Skin epidermis (tissue), 12 donors: ENCODE data around the gene HACD4.

Source experiments
- H3K27ac ChIP-seq, 21 experiments: fragments of 200-600 bp; sonication (generic) in 11 of 21; one replicate each; pipeline ENCODE4 v1.5.0; 2020; ENCODE audit warnings: mild to moderate bottlenecking in 3 of 21, inconsistent platforms in 2 of 21, moderate library complexity in 2 of 21
- H3K4me3 ChIP-seq, 7 experiments: fragments of 200-600 bp; sonication (generic) in 2 of 7; one replicate each; pipeline ENCODE4 v1.5.0; 2020; ENCODE audit warnings: inconsistent platforms in 2 of 7, mild to moderate bottlenecking in 2 of 7, moderate library complexity in 1 of 7

HACD4 gene

GRCh38 chr9:21031091-21031807, at the start of gene HACD4:
Gene HACD4, minus strand, starts transcription at chr9:21031640. Its CDS starts 50 bp downstream, at chr9:21031590.
- Histone ChIP-seq H3K4me3 (peak within 1 kb of the TSS; percentile 47 to 67 (median 60)), H3K27ac (peak within 1 kb of the TSS; percentile 8 to 91 (median 78))

DNA sequence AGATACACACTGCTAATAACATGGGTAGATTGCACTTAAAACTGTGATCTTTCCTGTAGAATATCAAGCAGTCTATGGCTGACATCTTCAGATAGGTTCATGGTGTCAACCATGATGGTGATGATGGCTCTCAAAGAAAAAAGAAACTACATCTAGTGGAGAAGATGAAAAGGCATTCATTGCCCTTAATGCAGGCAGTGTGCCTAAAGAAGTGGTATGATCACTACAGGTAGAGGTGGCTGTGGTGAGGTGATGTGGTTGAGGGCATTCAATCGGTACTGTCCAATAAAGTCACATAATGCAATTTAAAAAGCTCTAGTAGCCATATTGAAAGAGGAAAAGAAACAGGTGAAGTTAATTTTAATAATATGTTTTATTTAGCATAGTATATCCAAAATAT, 49.4 kb upstream of the HACD4 start:
- Histone ChIP-seq H3K27ac (no peak overlapping the region), H3K4me3 (no peak overlapping the region)

- Histone ChIP-seq H3K4me3 (no peak overlapping the region), H3K27ac (no peak overlapping the region)
These were observed 47.3 kb upstream of the HACD4 start for GRCh38 chr9:21078702-21079101.

DNA sequence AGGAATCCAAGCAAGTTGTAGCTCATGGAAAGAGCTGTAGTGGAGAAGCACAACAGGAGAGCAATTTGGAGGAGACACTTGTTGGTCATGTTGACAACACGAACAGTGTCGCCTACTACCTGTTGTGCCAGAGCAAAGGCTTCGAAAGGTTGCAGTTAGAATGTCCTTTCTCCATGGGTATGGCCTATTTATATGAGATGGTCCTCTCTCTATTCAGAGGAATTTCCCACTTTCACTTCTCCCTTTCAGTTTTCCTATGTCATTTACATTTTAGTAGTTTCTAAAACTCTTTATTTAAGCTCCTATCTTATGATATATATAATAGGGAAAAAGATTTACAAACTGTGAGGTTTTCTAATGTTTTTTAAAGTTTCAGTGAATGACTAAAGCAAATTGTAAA, 46.3 kb upstream of the HACD4 start, which contains the start of gene IFNB1:
Gene IFNB1, minus strand, starts transcription at position 162 of the 400 bp plus-strand sequence. Its CDS starts 73 bp downstream, at position 89.
- Histone ChIP-seq H3K27ac (no peak within 1 kb of the TSS), H3K4me3 (no peak within 1 kb of the TSS)

- H3K27ac ChIP-seq = no peak overlapping the region
These were observed 44.0 kb upstream of the HACD4 start for GRCh38 chr9:21075484-21075883.

DNA sequence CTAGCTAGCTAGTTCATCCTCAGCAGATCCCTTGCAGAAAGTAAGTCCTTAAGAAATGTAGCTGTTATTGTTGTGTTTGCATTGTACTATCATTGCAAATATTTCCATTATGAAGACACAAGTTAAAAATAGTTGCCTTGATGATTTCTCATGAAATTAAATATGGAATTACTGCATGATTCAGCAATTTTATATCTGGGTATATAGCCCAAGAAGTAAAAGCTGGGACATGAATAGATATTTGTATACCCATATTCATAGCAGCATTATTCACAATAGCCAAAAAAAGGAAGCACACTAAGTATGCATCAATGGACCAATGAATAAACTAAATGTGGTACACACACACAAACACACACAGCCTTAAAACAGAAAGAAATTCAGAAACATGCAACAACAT, 39.5 kb upstream of the HACD4 start:
- no peak overlapping the region for H3K4me3 ChIP-seq
- H3K27ac ChIP-seq = no peak overlapping the region

More at GRCh38 chr9:21075484-21075883, 44.0 kb upstream of the HACD4 start:
- H3K4me3 ChIP-seq = no peak overlapping the region

DNA sequence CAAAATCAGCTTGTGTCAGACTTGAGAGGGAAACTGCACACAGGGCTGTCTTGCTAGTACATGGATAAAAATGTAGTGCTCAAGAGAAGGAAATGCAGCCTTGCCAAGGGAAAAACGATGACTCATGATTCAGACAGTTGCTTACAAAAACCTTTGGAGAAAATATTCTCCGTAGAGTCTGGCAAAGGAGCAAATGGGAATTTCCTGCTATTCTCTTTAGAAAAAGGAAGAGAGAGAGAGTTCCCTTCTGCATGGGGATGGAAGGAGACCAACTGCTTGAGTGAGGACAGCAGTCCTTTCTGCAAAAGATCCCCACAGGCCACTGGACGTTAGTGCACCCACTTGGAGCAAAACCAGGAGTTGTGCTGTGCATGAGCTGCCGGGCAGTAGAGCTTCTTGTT, 38.7 kb upstream of the HACD4 start:
- Histone ChIP-seq H3K27ac (peak overlapping the region in 1 of 21 experiments; percentile 27), H3K4me3 (peak overlapping the region in 1 of 7 experiments; percentile 3)

DNA sequence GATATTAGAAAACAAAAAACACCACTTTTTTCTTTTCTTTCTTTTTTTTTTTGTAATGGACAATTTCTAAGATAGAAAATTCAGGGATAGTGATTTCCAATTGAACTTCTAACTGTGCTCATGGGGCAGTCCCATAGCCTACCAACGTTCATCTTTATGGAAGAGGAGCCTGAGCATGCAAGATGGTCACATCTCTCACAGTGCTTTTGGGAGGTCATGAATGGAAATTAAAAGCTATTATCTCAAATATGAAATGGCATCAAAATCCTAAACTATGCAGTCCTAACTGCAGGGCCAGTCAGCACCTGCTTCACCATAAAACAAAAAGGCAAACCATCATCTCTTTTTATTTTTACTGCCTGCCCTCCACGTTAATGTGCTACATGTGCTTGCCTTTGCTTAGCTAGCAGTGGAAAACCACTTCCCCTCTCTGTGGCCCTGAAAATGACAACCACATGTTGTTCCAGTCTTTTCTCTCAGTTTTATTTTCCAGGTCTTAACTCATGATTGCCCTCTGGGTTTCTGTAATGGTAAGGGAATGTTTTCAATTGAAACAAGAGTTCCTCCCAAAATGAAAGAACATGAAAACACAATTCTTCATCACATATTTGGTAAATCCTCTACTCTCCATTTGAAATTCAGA, 29.6 kb upstream of the HACD4 start:
- H3K27ac ChIP-seq = peak overlapping the region in 1 of 21 experiments; percentile 43
- H3K4me3 ChIP-seq = no peak overlapping the region

DNA sequence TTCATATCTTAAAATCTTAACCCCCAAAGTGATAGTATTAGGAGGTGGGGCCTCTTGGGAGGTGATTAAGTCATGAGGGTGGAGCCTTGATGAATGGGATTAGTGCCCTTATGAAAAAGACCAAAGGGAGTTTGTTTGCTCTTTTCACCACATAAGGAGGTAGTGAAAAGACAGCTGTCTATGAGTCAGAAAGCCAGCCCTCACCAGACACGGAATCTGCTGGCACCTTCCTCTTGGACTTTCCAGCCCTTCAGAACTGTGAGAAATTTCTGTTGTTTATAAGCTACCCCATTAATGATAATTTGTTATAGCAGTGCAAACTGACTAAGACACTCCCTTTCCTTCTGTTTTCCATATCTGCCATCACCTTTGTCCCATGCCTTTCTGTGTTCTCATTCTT, 25.5 kb upstream of the HACD4 start:
- no peak overlapping the region for H3K4me3 ChIP-seq
- no peak overlapping the region for H3K27ac ChIP-seq

DNA sequence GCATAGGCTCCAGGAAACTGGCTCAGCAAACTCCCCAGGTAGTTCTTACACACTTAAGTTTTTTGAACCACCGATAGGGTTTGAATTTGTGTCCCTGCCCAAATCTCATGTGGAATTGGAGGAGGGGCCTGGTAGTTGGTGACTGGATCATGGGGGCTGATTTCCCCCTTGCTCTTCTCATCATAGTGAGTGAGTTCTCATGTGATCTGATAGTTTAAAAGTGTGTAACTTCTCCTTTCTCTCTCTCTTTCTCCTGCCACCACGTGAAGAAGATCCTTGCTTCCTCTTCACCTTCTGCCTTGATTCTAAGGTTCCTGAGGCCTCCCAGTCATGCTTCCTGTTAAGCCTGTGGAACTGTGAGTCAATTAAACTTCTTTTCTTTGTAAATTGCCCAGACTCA, 22.4 kb upstream of the HACD4 start:
- H3K27ac ChIP-seq = no peak overlapping the region
- H3K4me3 ChIP-seq = no peak overlapping the region

GRCh38 chr9:21047281-21047691, 15.8 kb upstream of the HACD4 start:
- H3K4me3 ChIP-seq = no peak overlapping the region
- H3K27ac ChIP-seq = no peak overlapping the region

GRCh38 chr9:21043841-21044240, 12.4 kb upstream of the HACD4 start:
- Histone ChIP-seq H3K27ac (no peak overlapping the region), H3K4me3 (no peak overlapping the region)

DNA sequence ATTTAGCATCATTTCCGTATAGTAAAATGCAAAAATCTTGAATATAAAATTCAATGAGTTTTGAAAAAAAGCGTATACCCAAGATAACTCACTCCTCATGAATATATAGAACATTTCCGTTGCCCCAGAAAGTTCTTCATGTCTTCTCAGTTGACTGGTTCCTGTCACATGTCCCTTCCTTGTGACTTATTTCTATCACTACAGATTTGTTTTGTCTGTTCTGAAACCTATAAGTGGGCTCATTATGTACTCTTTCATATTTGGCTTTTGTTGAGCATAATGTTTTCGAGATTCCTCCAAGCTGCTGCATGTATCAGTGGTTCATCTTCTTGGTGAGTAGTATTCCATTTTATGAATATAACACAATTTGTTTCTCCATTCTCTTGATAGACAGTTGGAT, 11.0 kb upstream of the HACD4 start:
- H3K4me3 ChIP-seq = no peak overlapping the region
- no peak overlapping the region for H3K27ac ChIP-seq

DNA sequence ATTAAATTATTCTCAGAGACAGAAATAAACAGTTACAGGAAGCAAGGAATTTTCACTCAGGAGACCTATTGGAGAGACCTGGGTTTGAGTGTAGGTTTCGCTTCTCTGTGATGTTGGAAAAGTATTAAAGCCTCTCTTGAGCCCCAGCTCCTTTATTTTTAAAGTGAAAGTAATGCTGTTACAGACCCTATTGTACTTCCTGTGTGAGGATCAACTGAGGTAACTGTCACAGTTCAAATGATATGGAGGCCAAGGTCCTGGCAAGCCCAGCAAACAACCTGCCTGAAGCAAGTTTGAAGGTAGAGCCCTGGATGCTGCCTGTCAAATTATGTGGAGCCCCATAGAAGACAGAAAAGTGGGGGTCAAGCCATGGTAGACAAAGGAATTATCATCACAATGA, 7.9 kb upstream of the HACD4 start:
- H3K4me3 ChIP-seq = no peak overlapping the region
- H3K27ac ChIP-seq = no peak overlapping the region

DNA sequence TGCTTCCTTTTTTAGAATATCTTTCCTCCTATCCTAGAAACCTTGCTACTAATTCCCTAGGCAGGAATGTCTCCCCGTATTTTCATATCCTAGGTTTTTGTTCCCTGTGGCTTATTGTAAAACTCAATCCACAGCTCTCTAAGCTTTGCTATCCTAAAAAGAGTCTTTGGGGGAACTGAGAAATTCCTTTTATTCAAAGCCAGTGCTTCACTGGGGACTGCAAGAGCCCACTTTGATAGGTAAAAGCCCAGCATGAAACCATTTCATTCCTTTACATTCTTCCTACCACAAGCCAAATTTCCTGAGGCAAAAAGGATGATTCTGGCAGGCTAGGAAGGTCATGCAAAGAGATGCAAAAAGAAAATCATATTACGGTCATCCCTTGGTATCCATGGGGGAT, 5.8 kb upstream of the HACD4 start:
- Histone ChIP-seq H3K27ac (no peak overlapping the region), H3K4me3 (no peak overlapping the region)

DNA sequence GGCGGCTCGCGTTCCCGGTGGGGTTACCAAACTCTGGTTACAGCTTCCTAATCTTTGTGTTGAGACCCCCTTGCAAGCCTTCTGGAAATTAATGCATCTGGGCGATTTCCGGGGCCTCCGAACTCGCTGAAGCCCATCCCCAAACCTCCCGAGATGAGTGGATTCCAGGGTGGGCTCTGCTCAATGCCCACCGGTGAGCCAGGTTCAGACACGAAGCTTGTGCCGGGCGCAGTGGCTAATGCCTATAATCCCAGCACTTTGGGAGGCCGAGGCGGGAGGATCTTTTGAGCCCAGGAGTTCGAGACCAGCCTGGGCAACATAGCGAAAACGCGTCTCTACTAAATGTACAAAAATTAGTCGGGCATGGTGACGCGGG, 356 bp upstream of the HACD4 start:
- peak overlapping the region; percentile 47 to 67 (median 60) for H3K4me3 ChIP-seq
- H3K27ac ChIP-seq = peak overlapping the region in 20 of 21 experiments; percentile 47 to 91 (median 80)

DNA sequence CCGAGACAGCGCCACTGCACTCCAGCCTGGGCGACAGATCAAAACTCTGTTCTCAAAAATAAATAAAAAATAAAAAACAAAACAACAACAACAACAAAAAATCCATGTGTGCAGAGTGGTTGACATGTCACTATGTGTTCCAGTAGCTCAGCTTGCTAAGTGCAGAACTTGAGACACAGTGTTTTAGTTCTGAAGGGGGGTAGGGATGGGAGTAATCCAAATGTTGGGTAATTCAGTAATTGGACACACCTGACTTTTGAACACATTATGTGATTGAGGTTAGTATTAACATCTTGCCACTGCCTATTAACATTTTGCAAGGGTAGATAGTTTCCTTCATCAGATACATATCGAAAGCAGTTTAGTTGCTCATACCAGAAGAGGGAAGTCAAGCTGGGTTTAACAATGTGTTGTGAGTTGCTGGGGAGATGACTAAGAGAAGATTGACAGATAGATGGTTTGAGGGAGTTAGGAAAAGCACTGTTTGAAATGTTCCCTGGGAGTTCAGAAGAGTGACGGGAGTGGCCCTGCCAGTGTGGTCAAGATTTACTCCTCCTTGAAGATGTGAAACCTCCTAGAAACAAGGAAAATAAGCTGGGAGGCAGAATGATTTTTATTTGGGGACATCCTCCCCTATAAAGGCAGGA, 928 bp downstream of the HACD4 start:
- Histone ChIP-seq H3K4me3 (peak overlapping the region; percentile 47 to 67 (median 60)), H3K27ac (peak overlapping the region in 18 of 21 experiments; percentile 56 to 91 (median 81))

- no peak overlapping the region for H3K27ac ChIP-seq
These were observed 1.8 kb downstream of the HACD4 start for GRCh38 chr9:21029661-21030060.

DNA sequence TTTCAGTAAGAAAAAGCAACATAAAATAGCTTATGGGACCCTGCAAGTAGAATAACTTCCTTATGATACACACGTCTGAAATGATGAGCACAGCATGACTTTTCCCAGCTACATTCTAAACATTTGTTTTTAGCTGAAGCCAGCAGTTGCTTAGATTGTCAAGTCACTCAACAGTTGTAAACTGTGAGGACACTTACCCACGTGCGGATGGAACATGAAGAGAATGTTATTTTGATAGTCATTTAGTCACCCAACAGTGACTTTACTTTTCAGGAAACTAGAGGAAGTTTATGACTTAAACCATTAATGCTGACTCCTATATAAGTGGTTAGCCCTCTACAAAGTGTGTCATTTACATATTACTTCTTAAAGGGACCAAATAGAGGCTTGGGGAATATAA, 3.0 kb downstream of the HACD4 start:
- Histone ChIP-seq H3K4me3 (no peak overlapping the region), H3K27ac (no peak overlapping the region)

More at GRCh38 chr9:21029661-21030060, 1.8 kb downstream of the HACD4 start:
- no peak overlapping the region for H3K4me3 ChIP-seq

DNA sequence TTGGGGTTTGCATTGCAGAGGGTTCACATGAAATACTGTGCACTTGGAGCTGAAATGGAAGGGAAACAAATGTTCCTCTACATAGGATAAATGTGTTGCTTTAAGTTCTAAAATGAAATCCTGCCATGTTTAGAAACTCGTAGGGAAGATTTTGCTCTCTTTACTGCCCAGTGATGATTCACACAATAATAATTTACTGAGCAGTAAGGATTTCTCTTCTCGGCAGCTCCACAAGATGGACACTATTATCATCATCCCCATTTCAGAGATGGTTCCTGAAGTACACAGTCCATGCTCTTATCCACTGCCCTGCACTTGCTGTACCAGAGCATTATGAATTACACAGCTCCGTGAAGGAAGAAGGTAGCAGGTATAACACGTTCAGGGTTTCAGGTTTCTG, 4.1 kb downstream of the HACD4 start:
- Histone ChIP-seq H3K27ac (no peak overlapping the region), H3K4me3 (no peak overlapping the region)

DNA sequence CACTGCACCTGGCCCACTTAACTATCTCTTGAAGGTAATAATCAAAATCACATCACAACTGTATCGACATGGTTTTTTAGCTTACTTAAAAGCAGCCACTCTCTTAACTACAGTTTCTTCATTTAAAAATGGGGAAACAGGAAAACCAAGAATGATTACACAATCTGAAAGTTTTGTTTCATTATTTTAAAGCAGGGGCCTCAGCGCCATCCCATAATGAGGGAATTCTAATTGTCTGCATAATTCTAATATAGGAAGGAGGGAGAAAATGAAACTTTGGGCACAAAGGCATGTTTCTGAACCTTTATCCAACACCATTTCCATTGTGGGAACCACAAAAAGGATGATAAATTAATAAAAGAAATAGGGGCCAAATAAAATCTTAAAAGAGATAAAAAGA, 7.6 kb downstream of the HACD4 start:
- Histone ChIP-seq H3K27ac (peak overlapping the region in 1 of 21 experiments; percentile 18), H3K4me3 (no peak overlapping the region)
